Measurements from ENCODE around the gene BDH1.

- TF ChIP-seq CTCF (IDR thresholded peaks at IDR 0.05; ENCODE audit: poor library complexity) (no peak), EZH2phosphoT487 (IDR thresholded peaks at IDR 0.05; ENCODE audit: low read depth, severe bottlenecking, unreplicated experiment) (no peak), EZH2 (IDR thresholded peaks at IDR 0.05; ENCODE audit: borderline replicate concordance) (no peak)
Observed at GRCh38 chr3:197522881-197523441, 32.8 kb downstream of the BDH1 start.

Data from hepatocyte (in vitro differentiated cells).